GM12878 (cell line): ENCODE measurements around the gene C1RL. TPM values are rescaled to one million over a fixed set of nuclear protein-coding genes. Genes with fewer than 3 reads are reported as not detected.

ENCODE experiments used
- ATAC-seq: fragments of 200-7000 bp; cut with Tn5 transposase; 3 replicates; pipeline ENCODE4 v1.9.1; 2020; ENCODE audit warnings: mild to moderate bottlenecking, moderate library complexity
- BruUV-seq: library from RNA; stranded (reverse); fragments of 400-500 nt; replicated peaks from 2 replicates; lab custom pipeline; 2021; lab: Mats Ljungman, UMichigan
- CTCF ChIA-PET: fragments of 300-600 bp; sonication (Branson Sonifier 250); formaldehyde crosslinking; extraction: SDS; loops from one replicate; lab custom pipeline; 2021; ENCODE audit warnings: inconsistent platforms; lab: Yijun Ruan, JAX
- POLR2A ChIA-PET: fragments of 350-600 bp; formaldehyde crosslinking; extraction: SDS; loops from one replicate; lab custom pipeline; 2021; ENCODE audit warnings: inconsistent platforms; lab: Charles Lee
- RAD21 ChIA-PET: fragments of 300-600 bp; sonication (Branson Sonifier 250); formaldehyde crosslinking; loops from one replicate; lab custom pipeline; 2023; ENCODE audit warnings: antibody characterized with exemption; ENCODE audit not compliant: unreplicated experiment; lab: Charles Lee
- SMC1A ChIA-PET: fragments of 300-600 bp; sonication (Branson Sonifier 250); formaldehyde crosslinking; loops from one replicate; lab custom pipeline; 2023; ENCODE audit not compliant: unreplicated experiment, uncharacterized antibody; lab: Charles Lee
- DNase-seq: peaks from one replicate; pipeline ENCODE4 v3.0.0-alpha.2; 2011; ENCODE audit warnings: low read depth, low spot score
- FAIRE-seq: peaks from 3 replicates; lab custom pipeline; 2011; peaks lifted over from hg19 to GRCh38; lab: Jason Lieb, UNC
- H2AFZ ChIP-seq: 2 replicates; pipeline ENCODE4 v1.6.0; 2011; ENCODE audit warnings: low read depth, low read length, control low read depth; ENCODE audit not compliant: control insufficient read depth
- H3K27ac ChIP-seq: 2 replicates; pipeline ENCODE4 v1.5.1; 2011; ENCODE audit warnings: control low read depth; ENCODE audit not compliant: control insufficient read depth, insufficient read depth
- H3K27me3 ChIP-seq, 2 experiments: replicated peaks in 1 of 2; 2 replicates each; pipeline versions ENCODE4 v1.6.0 to v1.6.1; 2011; ENCODE audit warnings: low read length in 1 of 2; ENCODE audit not compliant: control insufficient read depth in 2 of 2, insufficient read depth in 2 of 2
- H3K36me3 ChIP-seq, 2 experiments: 2 replicates each; pipeline ENCODE4 v1.5.1; 2011; ENCODE audit warnings: low read length in 1 of 2; ENCODE audit not compliant: control insufficient read depth in 2 of 2, insufficient read depth in 2 of 2
- H3K4me1 ChIP-seq: 2 replicates; pipeline ENCODE4 v1.6.1; 2011; ENCODE audit warnings: mild to moderate bottlenecking, low read length, moderate library complexity, mixed read lengths; ENCODE audit not compliant: control insufficient read depth, insufficient read depth
- H3K4me2 ChIP-seq: 2 replicates; pipeline ENCODE4 v1.6.0; 2011; ENCODE audit warnings: control low read depth; ENCODE audit not compliant: control insufficient read depth, insufficient read depth
- H3K4me3 ChIP-seq: fragments of 200-600 bp; sonication (generic); 2 replicates; pipeline ENCODE4 v1.5.1; 2016
- H3K79me2 ChIP-seq: 2 replicates; pipeline ENCODE4 v1.6.0; 2011; ENCODE audit warnings: low read length; ENCODE audit not compliant: control insufficient read depth, insufficient read depth
- H3K9ac ChIP-seq: 2 replicates; pipeline ENCODE4 v1.8.0; 2011; ENCODE audit warnings: low read length, control low read depth, mixed read lengths; ENCODE audit not compliant: control insufficient read depth, insufficient read depth
- H3K9me3 ChIP-seq: replicated peaks from 3 replicates; pipeline ENCODE4 v1.5.1; 2011; ENCODE audit warnings: mild to moderate bottlenecking, low read length; ENCODE audit not compliant: control insufficient read depth, insufficient read depth
- H4K20me1 ChIP-seq: 2 replicates; pipeline ENCODE4 v1.6.0; 2011; ENCODE audit not compliant: control insufficient read depth, insufficient read depth
- CHD4 ChIP-seq: fragments of 200-600 bp; sonication (generic); IDR thresholded peaks from 2 replicates; pipeline ENCODE4 v1.6.1; 2016; ENCODE audit warnings: mild to moderate bottlenecking
- IKZF2 ChIP-seq, 2 experiments: fragments of 450-650 bp; IDR thresholded peaks; 2 replicates each; pipeline ENCODE4 v1.6.1; 2017; ENCODE audit warnings: mild to moderate bottlenecking in 2 of 2, moderate library complexity in 2 of 2
- JUND ChIP-seq: IDR thresholded peaks from 2 replicates; pipeline ENCODE4 v1.6.1; 2012; ENCODE audit warnings: low read depth, mild to moderate bottlenecking, low read length, improper control_type of control experiment, moderate library complexity
- KDM1A ChIP-seq: fragments of 200-600 bp; sonication (generic); IDR thresholded peaks from 2 replicates; pipeline ENCODE4 v1.6.1; 2016; ENCODE audit warnings: borderline replicate concordance
- NBN ChIP-seq: fragments of 450-650 bp; IDR thresholded peaks from 2 replicates; pipeline ENCODE4 v1.6.1; 2016
- POLR2A ChIP-seq: IDR thresholded peaks from 2 replicates; pipeline ENCODE4 v1.6.1; 2011; ENCODE audit warnings: low read depth, mild to moderate bottlenecking, low read length
- RELA ChIP-seq: fragments of 450-650 bp; IDR thresholded peaks from 2 replicates; pipeline ENCODE4 v1.8.0; 2014; ENCODE audit warnings: borderline replicate concordance; ENCODE audit not compliant: partially characterized antibody
- REST ChIP-seq: IDR thresholded peaks from 2 replicates; pipeline ENCODE4 v1.6.1; 2012; ENCODE audit warnings: mild to moderate bottlenecking, low read depth, low read length
- SREBF2 ChIP-seq: IDR thresholded peaks from 2 replicates; pipeline ENCODE4 v1.6.1; 2012; ENCODE audit warnings: mild to moderate bottlenecking, low read length
- STAT1 ChIP-seq: fragments of 450-650 bp; conservative IDR thresholded peaks from 2 replicates; pipeline ENCODE4 v1.6.1; 2014; ENCODE audit warnings: antibody characterized with exemption, mild to moderate bottlenecking
- ZSCAN29 ChIP-seq: fragments of 450-650 bp; IDR thresholded peaks from 2 replicates; pipeline ENCODE4 v1.6.1; 2017; ENCODE audit warnings: mild to moderate bottlenecking, moderate library complexity
- ZZZ3 ChIP-seq: IDR thresholded peaks from 2 replicates; pipeline ENCODE4 v1.6.1; 2011; ENCODE audit warnings: low read depth; ENCODE audit not compliant: control insufficient read depth, insufficient read length
- WGBS: methylation state at CpG from one replicate; pipeline ENCODE4 v1.1.6; 2016; ENCODE audit warnings: low lambda C conversion rate; ENCODE audit not compliant: insufficient replicate concordance, insufficient coverage; ENCODE audit errors: missing lambda C conversion rate; 5-methylcytosine and 5-hydroxymethylcytosine counted together
- in situ Hi-C: fragments of 300-500 bp; cut with MboI; formaldehyde crosslinking; loops from 9 replicates; pipeline ENCODE4 v1.14.3; 2018; ENCODE audit warnings: mixed read lengths
- intact Hi-C: fragments of 100-400 bp; cut with micrococcal nuclease; formaldehyde crosslinking; loops from one replicate; pipeline ENCODE4 v1.14.2; 2022; ENCODE audit not compliant: unreplicated experiment
- polyA plus RNA-seq, 11 experiments: library from polyadenylated mRNA; depleted of rRNA in 4 of 11; unstranded in 6 of 11; stranded (reverse) in 5 of 11; fragments of >200 nt; fragmentation: Nextera tagmentation in 4 of 11; fragmentation: Illumina TruSeq in 1 of 11; extraction: Ambion mirVana in 4 of 11; extraction: Trizol in 1 of 11; gene quantifications; 1 replicate in 1 of 11; 2 replicates in 10 of 11; pipeline versions ENCODE4 v1.2.1 to v1.2.3, GENCODE V29; 2011 to 2016; ENCODE audit warnings: inconsistent platforms in 2 of 11, missing spikeins in 2 of 11, low read depth in 1 of 11
- total RNA-seq, 4 experiments: library from RNA; depleted of rRNA in 3 of 4; stranded (reverse); fragments of >200 nt in 3 of 4; fragmentation: Illumina TruSeq in 1 of 4; extraction: Trizol in 1 of 4; gene quantifications; 2 replicates each; pipeline versions ENCODE4 v1.2.1 to v1.2.3, GENCODE V29; 2013 to 2021

C1RL gene
- total and polyA plus RNA-seq, 10 of the 15 experiments (the other 5 are each of a cell fraction or from before 2014, with no cell fraction given): 1.3 to 12.8 (median 8.1) TPM

- no peak overlapping the region for H3K4me2 ChIP-seq
- in situ Hi-C loops: no loop called here
- no peaks in the 10 kb centered on the region for H3K9me3 ChIP-seq
- BruUV-seq: no TSS peak
- TF ChIP-seq RELA (no peak), POLR2A (no peak), SREBF2 (no peak), REST (no peak), KDM1A (no peak), ZZZ3 (no peak), IKZF2 (IDR thresholded peaks at IDR 0.05) (no peak), JUND (no peak), CHD4 (no peak), NBN (no peak), STAT1 (no peak), ZSCAN29 (no peak)
- no peak overlapping the region for H3K4me3 ChIP-seq
- no peak for ATAC-seq
- no peak overlapping the region for H3K9ac ChIP-seq
- FAIRE-seq: no peak
- RAD21 ChIA-PET: no interaction called here
- SMC1A ChIA-PET: no interaction called here
- H3K27ac ChIP-seq: no peak overlapping the region
- 97% methylated on average over 6 of the region's 6 CpGs for WGBS
- no peak overlapping the region for H2AFZ ChIP-seq
- H3K79me2 ChIP-seq: no peaks in the 10 kb centered on the region
- H3K27me3 ChIP-seq: no peaks in the 10 kb centered on the region
- intact Hi-C loops: no loop called here
- H3K4me1 ChIP-seq: no peaks in the 10 kb centered on the region
- no peak for DNase-seq
- CTCF ChIA-PET: no interaction called here
- H3K36me3 ChIP-seq: peaks cover 11 to 20% of the 10 kb centered on the region in 2 experiments
- POLR2A ChIA-PET: no interaction called here
- no peaks in the 10 kb centered on the region; the same call in 1 of the 2 replicates for H4K20me1 ChIP-seq
Observed at GRCh38 chr12:7151532-7151931, 42.5 kb upstream of the C1RL start.
